Stimulated activated CD8-positive, alpha-beta memory T cell treated with anti-CD3 and anti-CD28 coated beads, Interleukin-12 subunit alpha, Interleukin-12 subunit beta, amount 100 ng/mL, for 4 hours (primary cell): Measurements from ENCODE around the gene NUP98.
"Not testable (repeated sequence)": the region's sequence is repeated elsewhere in the genome, so short reads cannot be mapped to it uniquely, and the experiment has no call there.

Source experiments
- DNase-seq: peaks from one replicate; pipeline ENCODE4 v3.0.0-alpha.2; 2020; ENCODE audit warnings: low read depth

NUP98 gene

GRCh38 chr11:3799143-3799542, 1.8 kb upstream of the NUP98 start:
- DNase-seq: no peak

- no peak for DNase-seq
Observed at GRCh38 chr11:3796801-3797328, 489 bp downstream of the NUP98 start.

GRCh38 chr11:3796346-3796745, 1.0 kb downstream of the NUP98 start:
- no peak for DNase-seq

GRCh38 chr11:3796002-3796311, 1.4 kb downstream of the NUP98 start:
- DNase-seq: no peak

GRCh38 chr11:3795131-3796001, 2.0 kb downstream of the NUP98 start:
- DNase-seq: no peak

- DNase-seq: not testable (repeated sequence)
Observed at GRCh38 chr11:3794387-3794786, 3.0 kb downstream of the NUP98 start.

GRCh38 chr11:3786781-3787428, 10.4 kb downstream of the NUP98 start:
- DNase-seq: no peak

- no peak for DNase-seq
Observed at GRCh38 chr11:3783611-3784010, 13.7 kb downstream of the NUP98 start.

GRCh38 chr11:3782963-3783362, 14.4 kb downstream of the NUP98 start:
- DNase-seq: no peak

GRCh38 chr11:3781423-3781822, 15.9 kb downstream of the NUP98 start:
- DNase-seq: no peak

GRCh38 chr11:3775736-3776406, 21.5 kb downstream of the NUP98 start:
- no peak for DNase-seq

GRCh38 chr11:3773180-3773579, 24.2 kb downstream of the NUP98 start:
- DNase-seq: no peak

GRCh38 chr11:3767536-3767935, 29.8 kb downstream of the NUP98 start:
- DNase-seq: no peak

- not testable (repeated sequence) for DNase-seq
Observed at GRCh38 chr11:3766836-3767235, 30.5 kb downstream of the NUP98 start.

- no peak for DNase-seq
Observed at GRCh38 chr11:3764266-3764665, 33.1 kb downstream of the NUP98 start.

- DNase-seq: no peak
Observed at GRCh38 chr11:3755151-3755550, 42.2 kb downstream of the NUP98 start.

GRCh38 chr11:3753110-3753509, 44.2 kb downstream of the NUP98 start:
- no peak for DNase-seq

- no peak for DNase-seq
Observed at GRCh38 chr11:3747704-3748103, 49.6 kb downstream of the NUP98 start.

GRCh38 chr11:3745161-3745560, 52.2 kb downstream of the NUP98 start:
- no peak for DNase-seq

GRCh38 chr11:3738723-3739122, 58.6 kb downstream of the NUP98 start:
- no peak for DNase-seq

GRCh38 chr11:3738241-3738640, 59.1 kb downstream of the NUP98 start:
- DNase-seq: no peak

GRCh38 chr11:3737386-3737933, 59.9 kb downstream of the NUP98 start:
- DNase-seq: no peak

- no peak for DNase-seq
Observed at GRCh38 chr11:3736816-3737215, 60.5 kb downstream of the NUP98 start.
